Breast epithelium (tissue), 4 donors: Measurements from ENCODE around the gene ZNF362. TPM values are rescaled to one million over a fixed set of nuclear protein-coding genes. Genes with fewer than 3 reads are reported as not detected.

Experiments
- DNase-seq, 2 donors: peaks; one replicate each; pipeline ENCODE4 v3.0.0-alpha.2; 2019; ENCODE audit warnings: low spot score in 2 of 2
- H3K27ac ChIP-seq, 2 donors: fragments of 200-600 bp; sonication (generic) in 1 of 2; one replicate each; pipeline ENCODE4 v1.5.1; 2016 to 2019; ENCODE audit warnings: mild to moderate bottlenecking in 1 of 2
- H3K27me3 ChIP-seq, 2 donors: fragments of 200-600 bp; sonication (generic) in 1 of 2; one replicate each; pipeline versions ENCODE4 v1.5.1 to v1.6.0; 2017 to 2019; ENCODE audit warnings: control low read depth in 1 of 2, mild to moderate bottlenecking in 1 of 2
- H3K36me3 ChIP-seq: fragments of 200-600 bp; one replicate; pipeline ENCODE4 v1.5.1; 2019
- H3K4me1 ChIP-seq, 2 donors: fragments of 200-600 bp; sonication (generic); one replicate each; pipeline ENCODE4 v1.5.1; 2016 to 2019; ENCODE audit warnings: control low read depth in 1 of 2
- H3K4me3 ChIP-seq, 3 donors: fragments of 200-600 bp; sonication (generic); 1 replicate in 2 of 3; 2 replicates in 1 of 3; pipeline ENCODE4 v1.5.1; 2016 to 2019; ENCODE audit warnings: mild to moderate bottlenecking in 3 of 3, moderate library complexity in 2 of 3
- H3K9me3 ChIP-seq, 2 donors: fragments of 200-600 bp; sonication (generic) in 1 of 2; one replicate each; pipeline ENCODE4 v1.5.1; 2016 to 2019; ENCODE audit warnings: control low read depth in 1 of 2
- POLR2A ChIP-seq: fragments of 450-650 bp; IDR thresholded peaks from one replicate; pipeline ENCODE4 v1.6.1; 2016; ENCODE audit warnings: antibody characterized with exemption, mild to moderate bottlenecking, moderate library complexity
- POLR2AphosphoS5 ChIP-seq, 3 donors: sonication (generic); formaldehyde crosslinking; IDR thresholded peaks; one replicate each; pipeline ENCODE4 v1.6.1; 2017; ENCODE audit warnings: antibody characterized with exemption in 3 of 3
- intact Hi-C: fragments of 100-400 bp; cut with DNase I; formaldehyde crosslinking; loops from one replicate; pipeline ENCODE4 v1.15.1; 2023; ENCODE audit warnings: low total_unique reads
- total RNA-seq, 3 donors: library from RNA; depleted of rRNA; stranded (reverse); fragments of >200 nt; gene quantifications; one replicate each; pipeline ENCODE4 v1.1.0, GENCODE V29; 2016
- TF ChIP-seq, protein P1 (sequence below), 3 donors: fragments of 450-650 bp; IDR thresholded peaks; one replicate each; pipeline ENCODE4 v1.5.1; 2016 to 2017; ENCODE audit warnings: antibody characterized with exemption in 3 of 3, mild to moderate bottlenecking in 3 of 3, moderate library complexity in 3 of 3

The ZNF362 gene
- total RNA-seq, 3 donors from 2014 or later: 11.7 to 16.0 (median 15.7) TPM

DNA sequence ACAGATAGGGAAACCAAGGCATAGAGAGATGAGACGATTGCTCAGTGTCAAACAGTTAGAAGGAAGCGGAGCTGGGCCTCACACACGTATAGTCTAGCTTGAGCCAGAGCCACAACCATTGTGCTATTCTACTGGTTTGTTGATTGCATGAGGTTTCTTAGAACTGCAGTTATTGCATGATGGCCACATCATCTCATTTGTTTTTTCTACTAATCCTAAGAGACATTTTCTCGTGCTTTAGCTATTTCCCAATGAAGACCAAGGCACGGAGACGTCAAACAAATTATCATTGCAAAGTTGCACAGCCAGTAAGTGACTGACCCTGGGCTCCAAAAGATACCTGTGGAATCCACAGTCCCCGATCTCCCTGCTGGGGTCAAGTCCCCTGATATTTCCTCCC is 25.1 kb upstream of the ZNF362 start:
- H3K9me3 ChIP-seq: no peaks in the 10 kb centered on the region
- no peak overlapping the region for H3K27ac ChIP-seq
- no peaks in the 10 kb centered on the region for H3K36me3 ChIP-seq
- H3K27me3 ChIP-seq: no peaks in the 10 kb centered on the region
- no peak overlapping the region for H3K4me3 ChIP-seq
- no peaks in the 10 kb centered on the region for H3K4me1 ChIP-seq
- intact Hi-C loops: no loop called here
- TF ChIP-seq POLR2A: no peak
- TF ChIP-seq, protein P1, sequence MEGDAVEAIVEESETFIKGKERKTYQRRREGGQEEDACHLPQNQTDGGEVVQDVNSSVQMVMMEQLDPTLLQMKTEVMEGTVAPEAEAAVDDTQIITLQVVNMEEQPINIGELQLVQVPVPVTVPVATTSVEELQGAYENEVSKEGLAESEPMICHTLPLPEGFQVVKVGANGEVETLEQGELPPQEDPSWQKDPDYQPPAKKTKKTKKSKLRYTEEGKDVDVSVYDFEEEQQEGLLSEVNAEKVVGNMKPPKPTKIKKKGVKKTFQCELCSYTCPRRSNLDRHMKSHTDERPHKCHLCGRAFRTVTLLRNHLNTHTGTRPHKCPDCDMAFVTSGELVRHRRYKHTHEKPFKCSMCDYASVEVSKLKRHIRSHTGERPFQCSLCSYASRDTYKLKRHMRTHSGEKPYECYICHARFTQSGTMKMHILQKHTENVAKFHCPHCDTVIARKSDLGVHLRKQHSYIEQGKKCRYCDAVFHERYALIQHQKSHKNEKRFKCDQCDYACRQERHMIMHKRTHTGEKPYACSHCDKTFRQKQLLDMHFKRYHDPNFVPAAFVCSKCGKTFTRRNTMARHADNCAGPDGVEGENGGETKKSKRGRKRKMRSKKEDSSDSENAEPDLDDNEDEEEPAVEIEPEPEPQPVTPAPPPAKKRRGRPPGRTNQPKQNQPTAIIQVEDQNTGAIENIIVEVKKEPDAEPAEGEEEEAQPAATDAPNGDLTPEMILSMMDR (IDR thresholded peaks at IDR 0.05): no peak
- DNase-seq: no peak

DNA sequence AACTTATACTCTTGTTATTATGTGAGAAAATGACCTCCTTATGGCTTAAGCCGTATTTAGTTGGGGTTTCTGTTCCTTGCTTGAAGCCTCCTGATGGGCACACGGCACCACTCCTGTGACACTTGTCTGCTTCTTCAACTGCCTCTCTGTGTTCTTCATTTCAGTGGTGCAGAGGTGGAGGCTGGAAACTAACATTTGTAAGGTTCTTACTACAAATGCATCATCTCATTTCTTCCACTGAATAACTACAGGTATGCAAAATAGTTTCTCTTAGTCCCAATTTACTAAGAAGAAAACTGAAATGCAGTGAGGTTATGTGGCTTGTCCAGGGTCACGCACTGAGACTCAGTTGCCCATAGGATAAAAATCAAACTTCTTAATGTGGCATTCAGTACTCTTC is 23.6 kb upstream of the ZNF362 start:
- Histone ChIP-seq H3K9me3 (no peaks in the 10 kb centered on the region), H3K27me3 (no peaks in the 10 kb centered on the region), H3K36me3 (no peaks in the 10 kb centered on the region), H3K4me3 (no peak overlapping the region), H3K4me1 (no peaks in the 10 kb centered on the region), H3K27ac (no peak overlapping the region)
- intact Hi-C loops: no loop called here
- DNase-seq: no peak
- no peak for TF ChIP-seq POLR2AphosphoS5 (IDR thresholded peaks at IDR 0.05)
- TF ChIP-seq, protein P1 (IDR thresholded peaks at IDR 0.05): no peak
- no peak for TF ChIP-seq POLR2A

DNA sequence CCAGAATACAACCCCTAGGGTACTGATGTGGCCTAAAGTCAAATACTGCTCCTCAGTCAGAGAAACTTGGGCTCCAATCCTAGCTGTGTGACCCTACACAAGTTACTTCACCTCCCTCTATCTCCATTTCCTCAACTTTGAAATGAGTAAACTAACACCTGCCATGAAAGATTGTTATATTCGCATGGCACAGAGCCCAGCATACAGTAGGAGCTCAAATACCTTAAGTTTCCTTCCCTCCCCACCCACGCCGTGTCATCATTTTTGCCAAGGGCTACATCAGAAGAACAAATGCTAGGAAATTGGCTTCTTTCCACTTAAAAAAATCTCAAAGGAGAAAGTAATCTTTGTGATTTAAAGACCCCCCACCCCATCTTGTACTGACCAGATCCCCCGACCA is 22.2 kb upstream of the ZNF362 start:
- H3K27ac ChIP-seq: no peak overlapping the region
- intact Hi-C loops: no loop called here
- H3K27me3 ChIP-seq: no peaks in the 10 kb centered on the region
- H3K4me1 ChIP-seq: no peaks in the 10 kb centered on the region
- no peaks in the 10 kb centered on the region for H3K9me3 ChIP-seq
- DNase-seq: no peak
- no peak overlapping the region for H3K4me3 ChIP-seq
- H3K36me3 ChIP-seq: no peaks in the 10 kb centered on the region
- TF ChIP-seq POLR2AphosphoS5 (IDR thresholded peaks at IDR 0.05): no peak
- TF ChIP-seq POLR2A: no peak
- TF ChIP-seq, protein P1 (IDR thresholded peaks at IDR 0.05): no peak

DNA sequence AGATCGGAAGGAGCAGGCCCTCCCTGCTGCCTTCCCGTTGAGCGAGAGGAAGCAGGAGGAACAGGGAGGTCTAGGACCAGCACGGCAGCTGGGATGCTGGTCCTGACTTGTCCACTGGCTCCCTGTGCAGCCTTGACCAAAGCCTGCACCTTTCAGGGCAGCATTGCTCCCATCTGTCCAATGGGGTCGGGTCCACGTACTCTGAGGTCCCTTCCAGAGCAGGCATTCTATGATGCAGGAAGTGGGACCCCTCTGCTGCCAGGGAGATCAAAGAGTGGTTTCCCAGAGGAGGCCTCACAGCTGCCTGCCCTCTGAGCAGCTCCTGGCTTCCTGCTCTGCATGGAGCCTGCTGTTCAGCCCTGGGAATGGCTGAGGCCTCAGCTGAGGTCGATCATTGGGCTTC is 21.7 kb upstream of the ZNF362 start:
- no peaks in the 10 kb centered on the region for H3K36me3 ChIP-seq
- no peak for TF ChIP-seq POLR2A
- TF ChIP-seq POLR2AphosphoS5 (IDR thresholded peaks at IDR 0.05): no peak
- TF ChIP-seq, protein P1 (IDR thresholded peaks at IDR 0.05): no peak
- intact Hi-C loops: no loop called here
- no peak overlapping the region for H3K27ac ChIP-seq
- H3K9me3 ChIP-seq: no peaks in the 10 kb centered on the region
- no peaks in the 10 kb centered on the region for H3K4me1 ChIP-seq
- H3K27me3 ChIP-seq: no peaks in the 10 kb centered on the region
- DNase-seq: no peak
- H3K4me3 ChIP-seq: no peak overlapping the region

DNA sequence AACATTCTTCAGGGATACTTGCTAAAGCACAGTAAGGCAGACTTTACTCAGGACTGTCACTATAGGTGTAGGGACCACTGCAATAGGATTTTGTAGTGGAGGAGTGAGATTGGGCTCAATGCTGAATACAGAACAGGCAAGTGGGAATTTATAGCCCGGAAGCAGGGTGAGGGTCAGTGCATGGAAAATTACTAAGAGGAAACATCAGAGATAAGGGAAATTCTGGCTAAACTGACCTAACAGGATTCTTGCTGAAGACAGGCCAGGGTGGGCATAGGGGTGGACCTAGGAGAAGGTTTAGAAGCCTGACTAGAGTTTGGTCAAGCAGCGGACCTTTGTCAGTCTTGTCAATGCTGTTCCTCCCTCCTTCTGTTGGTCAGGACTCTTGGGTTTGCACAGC is 20.8 kb upstream of the ZNF362 start:
- Histone ChIP-seq H3K9me3 (no peaks in the 10 kb centered on the region), H3K27me3 (no peaks in the 10 kb centered on the region), H3K4me1 (no peaks in the 10 kb centered on the region), H3K36me3 (no peaks in the 10 kb centered on the region), H3K4me3 (no peak overlapping the region), H3K27ac (no peak overlapping the region)
- TF ChIP-seq POLR2AphosphoS5 (IDR thresholded peaks at IDR 0.05) (no peak), POLR2A (no peak)
- TF ChIP-seq, protein P1 (IDR thresholded peaks at IDR 0.05): no peak
- intact Hi-C loops: no loop called here
- no peak for DNase-seq
